Measurements from ENCODE around the gene MRPS31.
"Not testable (repeated sequence)": the region's sequence is repeated elsewhere in the genome, so short reads cannot be mapped to it uniquely, and the experiment has no call there.

MRPS31 gene

GRCh38 chr13:40789275-40790153 lies 18.5 kb upstream of the MRPS31 start, which contains the start of gene SLC25A15:
Gene SLC25A15 (plus strand): TSS chr13:40789611. CDS start chr13:40793227, 3,616 bp downstream.
- peak; percentile 12 for DNase-seq

DNA sequence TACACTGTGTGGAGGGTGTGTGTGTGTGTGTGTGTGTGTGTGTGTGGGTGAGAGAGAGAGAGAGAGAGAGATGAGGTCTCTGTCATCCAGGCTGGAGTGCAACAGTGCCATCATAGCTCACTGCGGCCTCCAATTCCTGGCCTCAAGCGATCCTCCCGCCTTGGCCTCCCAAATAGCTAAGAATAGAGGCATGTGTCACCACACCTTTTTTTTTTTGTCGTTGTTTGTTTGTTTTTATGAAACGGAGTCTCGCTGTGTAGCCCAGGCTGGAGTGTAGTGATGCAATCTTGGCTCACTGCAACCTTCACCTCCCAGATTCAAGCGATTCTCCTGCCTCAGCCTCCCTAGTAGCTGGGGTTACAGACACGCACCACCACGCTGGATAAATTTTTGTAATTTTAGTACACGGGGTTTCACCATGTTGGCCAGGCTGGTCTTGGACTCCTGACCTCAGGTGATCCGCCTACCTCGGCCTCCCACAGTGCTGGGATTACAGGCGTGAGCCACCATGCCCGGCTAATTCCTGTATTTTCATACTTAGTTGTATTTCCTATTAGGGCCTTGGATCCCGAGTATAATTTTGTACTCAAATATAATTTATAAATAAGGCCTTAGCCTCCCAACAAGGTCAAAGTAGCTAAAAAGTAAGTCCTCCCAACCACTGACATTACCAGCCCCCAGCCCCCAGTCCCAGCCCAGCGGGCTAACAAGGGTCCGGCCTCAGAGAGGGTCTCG lies 17.7 kb upstream of the MRPS31 start:
- DNase-seq = not testable (repeated sequence)

GRCh38 chr13:40787062-40787461 lies 16.1 kb upstream of the MRPS31 start:
- no peak for DNase-seq

- no peak for DNase-seq
Measured at GRCh38 chr13:40786568-40786996, 15.6 kb upstream of the MRPS31 start.

DNA sequence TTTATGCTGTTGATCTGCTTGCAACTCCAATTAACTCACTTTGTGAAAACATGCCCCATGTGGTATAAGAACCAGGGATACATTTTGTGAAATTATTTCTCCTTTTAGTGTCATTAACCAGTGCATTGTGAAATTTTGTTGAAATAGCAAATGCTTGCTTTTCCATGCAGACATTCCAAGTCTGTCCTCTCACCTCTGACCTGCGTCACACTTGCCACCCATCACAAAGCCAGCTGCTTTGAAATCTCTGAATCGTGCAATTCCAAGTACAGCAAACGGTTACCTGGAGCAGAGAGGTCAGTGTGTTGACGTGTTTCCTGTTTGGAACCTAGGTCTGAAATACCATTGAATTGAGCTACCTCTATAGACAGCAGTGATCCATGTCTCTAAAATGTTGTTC lies 13.6 kb upstream of the MRPS31 start:
- DNase-seq = no peak

DNA sequence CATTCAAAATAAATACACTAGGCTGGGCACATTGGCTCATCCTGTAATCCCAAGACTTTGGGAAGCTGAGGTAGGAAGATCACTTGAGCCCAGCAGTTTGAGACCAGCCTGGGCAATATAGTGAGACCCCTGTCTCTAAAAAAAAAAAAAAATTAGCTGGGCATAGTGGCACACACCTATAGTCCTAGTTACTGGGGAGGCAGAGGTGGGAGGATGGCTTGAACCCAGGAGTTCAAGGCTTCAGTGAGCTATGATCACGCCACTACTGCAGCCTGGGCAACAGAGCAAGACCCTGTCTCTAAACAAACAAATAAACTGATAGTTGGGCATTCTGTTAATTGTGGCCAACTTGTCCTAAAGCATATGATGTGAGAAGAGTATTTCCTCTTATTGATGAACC lies 12.0 kb upstream of the MRPS31 start:
- DNase-seq = not testable (repeated sequence)

DNA sequence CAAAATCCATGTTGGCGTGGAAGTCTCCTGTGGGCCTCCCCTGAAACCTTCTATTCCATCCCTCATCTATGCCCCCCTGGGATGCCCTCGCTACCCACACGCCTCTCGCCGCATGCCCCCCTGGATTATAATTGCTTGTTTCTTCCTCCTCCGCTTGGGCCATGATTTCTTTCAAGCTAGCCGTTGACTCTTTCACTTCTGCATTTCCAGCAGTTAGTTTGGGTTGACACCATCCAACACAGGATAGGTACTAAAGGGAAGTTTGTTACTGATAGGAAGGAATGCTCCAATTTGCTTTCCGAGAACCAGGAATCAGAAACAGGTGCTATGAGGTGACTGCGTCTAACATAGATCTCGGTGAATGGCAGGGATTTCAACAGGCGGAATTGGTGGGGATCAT lies 10.7 kb upstream of the MRPS31 start:
- DNase-seq = no peak

DNA sequence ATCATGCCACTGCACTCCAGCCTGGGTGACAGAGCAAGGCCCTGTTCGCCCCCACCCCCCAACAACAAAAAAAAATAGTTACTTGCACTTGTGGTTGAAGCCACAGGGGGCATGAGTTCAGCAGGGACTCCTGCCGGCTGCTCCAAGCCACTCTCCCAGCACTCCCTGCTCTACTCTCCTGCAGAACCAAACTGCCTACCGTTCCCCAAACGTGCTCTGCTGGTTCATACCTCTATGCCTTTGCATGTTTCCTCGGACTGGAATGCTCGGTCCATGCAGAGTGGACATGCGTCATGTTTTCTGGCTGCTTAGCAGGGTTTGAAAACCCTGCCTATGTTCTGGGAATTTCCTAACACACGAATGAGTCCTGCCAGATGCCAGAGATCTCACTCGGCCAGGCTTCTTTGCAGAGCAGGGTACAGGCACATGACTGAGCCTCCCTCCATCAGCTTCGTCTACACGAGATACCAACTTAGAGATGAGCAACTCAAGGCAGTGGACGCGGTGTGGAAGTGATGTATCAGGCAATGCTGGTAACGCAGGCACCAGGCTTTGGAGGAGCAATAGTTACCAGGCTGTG lies 9.9 kb upstream of the MRPS31 start:
- DNase-seq = no peak

- DNase-seq = no peak
Measured at GRCh38 chr13:40779796-40780285, 8.9 kb upstream of the MRPS31 start.

DNA sequence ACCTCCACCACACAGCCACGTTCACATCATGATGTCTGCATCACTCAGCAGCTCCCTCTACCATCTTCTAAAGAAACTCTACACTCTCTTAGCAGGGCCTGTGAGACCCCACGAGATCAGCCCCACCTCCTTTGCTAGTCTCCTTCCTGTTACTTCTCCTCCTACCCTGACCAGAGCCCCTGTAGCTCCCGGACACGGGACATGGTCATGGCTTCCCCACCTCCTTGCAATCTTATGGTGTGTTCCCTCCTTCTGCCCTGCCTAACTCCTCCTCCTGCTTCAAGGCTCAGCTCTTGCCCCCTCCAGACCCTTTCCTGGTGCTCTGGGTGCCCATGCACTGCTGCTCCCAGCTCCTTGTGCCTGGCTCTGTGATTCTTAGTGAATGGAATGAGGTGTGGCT lies 8.1 kb upstream of the MRPS31 start:
- DNase-seq = no peak

GRCh38 chr13:40777809-40778175 lies 6.8 kb upstream of the MRPS31 start:
- DNase-seq = no peak

GRCh38 chr13:40777166-40777808 lies 6.3 kb upstream of the MRPS31 start:
- DNase-seq = peak; percentile 79

DNA sequence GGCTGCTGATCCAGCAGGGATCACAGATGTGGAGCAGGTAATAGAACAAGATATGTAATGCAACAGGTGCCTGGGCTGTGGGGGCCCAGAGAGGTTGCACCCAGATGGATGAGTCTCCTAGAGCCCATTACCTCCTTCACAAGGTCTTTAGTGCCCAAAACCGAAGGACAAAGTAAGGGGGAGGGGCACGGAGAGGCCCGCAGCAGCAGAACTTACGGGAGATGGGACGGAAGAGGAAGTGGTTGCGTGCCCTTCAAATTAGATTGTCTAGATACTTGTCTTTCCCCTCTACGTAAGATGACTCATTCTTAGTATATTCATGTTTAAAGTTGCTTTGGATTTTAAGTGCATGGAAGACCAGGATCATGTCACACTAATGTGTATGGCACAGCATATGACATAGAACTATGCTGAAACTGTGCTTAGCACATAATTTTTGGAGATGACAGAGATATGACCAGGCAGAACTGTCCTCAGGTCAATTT lies 5.7 kb upstream of the MRPS31 start:
- no peak for DNase-seq

GRCh38 chr13:40776232-40776631 lies 5.2 kb upstream of the MRPS31 start:
- no peak for DNase-seq

GRCh38 chr13:40774672-40775071 lies 3.7 kb upstream of the MRPS31 start:
- no peak for DNase-seq

GRCh38 chr13:40772765-40773473 lies 1.9 kb upstream of the MRPS31 start:
- no peak for DNase-seq

GRCh38 chr13:40770609-40770933 lies 419 bp downstream of the MRPS31 start:
- DNase-seq = no peak

- no peak for DNase-seq
Measured at GRCh38 chr13:40769970-40770369, 1.0 kb downstream of the MRPS31 start.

GRCh38 chr13:40765602-40766001 lies 5.4 kb downstream of the MRPS31 start:
- no peak for DNase-seq

DNA sequence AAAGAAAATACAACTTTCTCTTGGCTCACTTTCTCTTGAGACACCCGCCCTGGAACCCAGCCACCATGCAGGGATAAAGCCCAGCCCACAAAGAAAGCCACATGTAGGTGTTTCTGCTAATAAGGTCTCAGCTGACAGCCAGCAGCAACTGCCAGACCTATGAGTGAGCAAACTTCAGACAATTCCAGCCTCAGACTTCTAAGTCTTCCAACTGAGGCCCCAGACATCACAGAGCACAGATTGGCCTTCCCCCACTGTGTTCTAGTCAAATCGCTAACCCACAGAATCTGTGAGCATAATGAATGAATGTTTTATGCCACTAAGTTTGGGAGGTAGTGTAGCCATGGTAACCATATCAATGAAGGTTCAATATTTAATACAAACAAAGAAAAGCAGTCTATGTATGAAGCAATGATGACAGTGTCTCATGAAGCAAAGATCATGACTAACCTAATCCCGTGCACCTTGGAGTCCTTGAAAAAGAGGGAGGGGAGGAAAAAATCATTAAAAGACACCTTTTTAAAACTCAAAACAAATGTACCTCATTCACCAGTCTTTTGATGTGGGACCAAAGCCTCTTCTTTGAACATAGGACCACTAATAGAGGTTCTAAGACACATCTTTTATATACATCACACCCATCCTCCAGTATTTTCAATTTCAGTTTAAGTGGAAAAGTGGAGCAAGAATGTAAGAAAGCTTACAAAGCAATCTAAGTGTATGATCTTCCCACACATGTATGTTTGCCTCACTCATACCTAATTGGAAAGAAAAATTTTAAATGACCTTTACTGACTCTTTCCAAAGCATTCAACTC lies 6.2 kb downstream of the MRPS31 start:
- no peak for DNase-seq

DNA sequence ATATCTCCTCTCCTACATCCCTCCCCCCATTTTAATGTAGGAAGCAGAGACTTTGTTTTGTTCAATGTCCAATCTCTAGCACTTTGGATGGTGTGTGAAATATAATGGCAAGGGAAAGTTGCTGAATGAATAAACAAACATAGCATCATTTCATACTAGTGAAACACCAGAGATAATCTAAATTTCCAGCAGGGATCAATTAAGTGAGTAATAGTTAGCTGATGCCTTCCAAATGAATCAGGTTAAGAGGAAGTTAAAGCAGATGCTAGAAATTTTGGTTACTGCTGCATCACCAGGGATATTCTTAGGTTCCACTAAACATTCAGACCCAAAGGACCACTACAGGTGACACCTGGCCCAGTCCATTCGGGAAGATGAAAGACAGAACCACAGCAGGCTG lies 8.1 kb downstream of the MRPS31 start:
- DNase-seq = no peak
